HFFc6 (cell line): Measurements from ENCODE around the gene C12orf76. TPM values are rescaled to one million over a fixed set of nuclear protein-coding genes. Genes with fewer than 3 reads are reported as not detected.
"Not testable (repeated sequence)": the region's sequence is repeated elsewhere in the genome, so short reads cannot be mapped to it uniquely, and the experiment has no call there.

ENCODE experiments used
- DNase-seq: peaks from one replicate; pipeline ENCODE4 v3.0.0-alpha.2; 2018
- H3K27ac Mint-ChIP-seq: 2 replicates; pipeline ENCODE4 v1.8.0; 2020; ENCODE audit warnings: mild to moderate bottlenecking, mixed read lengths
- H3K27me3 Mint-ChIP-seq: 2 replicates; pipeline ENCODE4 v1.8.0; 2021; ENCODE audit warnings: mild to moderate bottlenecking, moderate library complexity, mixed read lengths; ENCODE audit not compliant: insufficient read depth
- H3K36me3 Mint-ChIP-seq: 2 replicates; pipeline ENCODE4 v1.8.0; 2021; ENCODE audit warnings: low read depth, mixed read lengths
- H3K4me1 Mint-ChIP-seq: 2 replicates; pipeline ENCODE4 v1.8.0; 2020; ENCODE audit warnings: low read depth, mixed read lengths
- H3K4me3 Mint-ChIP-seq: 2 replicates; pipeline ENCODE4 v1.8.0; 2020; ENCODE audit warnings: mild to moderate bottlenecking, moderate library complexity, mixed read lengths
- H3K9me3 Mint-ChIP-seq: 2 replicates; pipeline ENCODE4 v1.8.0; 2020; ENCODE audit warnings: mild to moderate bottlenecking, mixed read lengths
- CTCF ChIP-seq: fragments of 200-600 bp; sonication (generic); IDR thresholded peaks from 2 replicates; pipeline ENCODE4 v1.5.0; 2021; ENCODE audit warnings: antibody characterized with exemption, mild to moderate bottlenecking
- total RNA-seq, 6 experiments: library from RNA; stranded (reverse); fragmentation: NEBNext Ultra II Directional; extraction: Animal tissue kit (Norgen Biotek cat#: 25700); gene quantifications; 2 replicates in 1 of 6; 3 replicates in 5 of 6; pipeline ENCODE4 v1.2.3, GENCODE V29; 2021

Gene C12orf76
- total RNA-seq, 6 experiments from 2014 or later: 4.2 to 5.8 (median 4.6) TPM

DNA sequence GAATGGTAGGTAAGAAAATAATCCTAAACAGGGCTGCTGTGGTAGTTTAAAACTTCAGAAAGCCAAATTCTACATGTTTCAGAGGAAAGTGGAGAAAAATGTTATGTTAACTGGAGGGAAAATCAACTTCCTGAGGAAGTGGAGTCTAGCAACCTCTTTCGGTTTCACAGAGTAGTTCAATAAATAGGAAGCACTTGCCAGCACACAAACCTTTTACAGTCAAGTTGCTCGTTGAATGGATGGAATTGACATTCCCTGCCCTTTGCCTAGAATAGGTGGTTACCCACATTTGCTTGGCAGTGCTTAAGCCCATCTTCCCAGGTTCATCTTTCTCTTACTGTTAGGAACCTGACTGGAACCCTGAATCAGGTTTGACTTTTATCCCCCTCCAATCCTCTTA lies 33.2 kb downstream of the C12orf76 start:
- Mint-ChIP-seq H3K4me1 (peaks cover 32% of the 10 kb centered on the region), H3K36me3 (peaks cover 39% of the 10 kb centered on the region), H3K4me3 (no peak overlapping the region), H3K9me3 (no peaks in the 10 kb centered on the region), H3K27me3 (no peaks in the 10 kb centered on the region), H3K27ac (no peak overlapping the region)
- TF ChIP-seq CTCF: no peak
- no peak for DNase-seq

GRCh38 chr12:110012659-110013058 lies 35.7 kb downstream of the C12orf76 start:
- Mint-ChIP-seq H3K4me1 (peaks cover 43% of the 10 kb centered on the region), H3K9me3 (no peaks in the 10 kb centered on the region), H3K36me3 (peaks cover 34% of the 10 kb centered on the region), H3K27ac (peak overlapping the region; percentile 50), H3K27me3 (no peaks in the 10 kb centered on the region), H3K4me3 (no peak overlapping the region; the same call in 1 of the 2 replicates)
- no peak for DNase-seq
- no peak for TF ChIP-seq CTCF

DNA sequence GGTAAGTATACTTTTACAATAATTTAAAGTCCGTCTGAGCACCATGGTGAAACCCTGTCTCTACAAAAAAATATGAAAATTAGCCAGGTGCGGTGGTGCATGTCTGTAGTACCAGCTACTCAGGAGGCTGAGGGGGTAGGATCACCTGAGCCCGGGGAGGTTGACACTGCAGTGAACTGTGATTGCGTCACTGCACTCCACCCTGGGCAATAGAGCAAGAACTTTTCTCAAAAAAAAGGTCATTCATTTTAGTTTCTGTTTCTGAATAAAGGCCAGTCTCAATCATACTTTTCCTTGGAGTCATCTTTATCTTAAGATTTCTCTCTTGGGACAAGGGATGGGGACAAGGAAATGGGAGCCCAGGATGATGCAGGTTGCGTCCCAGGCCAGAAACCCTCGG lies 36.2 kb downstream of the C12orf76 start:
- Mint-ChIP-seq H3K4me3 (no peak overlapping the region), H3K36me3 (peaks cover 35% of the 10 kb centered on the region), H3K27me3 (no peaks in the 10 kb centered on the region), H3K27ac (peak overlapping the region; percentile 50), H3K4me1 (peaks cover 44% of the 10 kb centered on the region), H3K9me3 (no peaks in the 10 kb centered on the region)
- no peak for DNase-seq
- no peak for TF ChIP-seq CTCF

GRCh38 chr12:110010853-110011723 lies 37.2 kb downstream of the C12orf76 start:
- no peaks in the 10 kb centered on the region for H3K9me3 Mint-ChIP-seq
- DNase-seq: no peak
- peaks cover 45% of the 10 kb centered on the region for H3K36me3 Mint-ChIP-seq
- no peak for TF ChIP-seq CTCF
- peaks cover 44% of the 10 kb centered on the region for H3K4me1 Mint-ChIP-seq
- no peaks in the 10 kb centered on the region for H3K27me3 Mint-ChIP-seq
- H3K27ac Mint-ChIP-seq: peak overlapping the region; percentile 48
- no peak overlapping the region for H3K4me3 Mint-ChIP-seq

- H3K27ac Mint-ChIP-seq, DNase-seq, H3K9me3 Mint-ChIP-seq, H3K4me3 Mint-ChIP-seq, H3K27me3 Mint-ChIP-seq: not testable (repeated sequence)
- Mint-ChIP-seq H3K4me1 (peaks cover 50% of the 10 kb centered on the region), H3K36me3 (peaks cover 56% of the 10 kb centered on the region)
Measured at GRCh38 chr12:110008681-110009398, 39.5 kb downstream of the C12orf76 start.

DNA sequence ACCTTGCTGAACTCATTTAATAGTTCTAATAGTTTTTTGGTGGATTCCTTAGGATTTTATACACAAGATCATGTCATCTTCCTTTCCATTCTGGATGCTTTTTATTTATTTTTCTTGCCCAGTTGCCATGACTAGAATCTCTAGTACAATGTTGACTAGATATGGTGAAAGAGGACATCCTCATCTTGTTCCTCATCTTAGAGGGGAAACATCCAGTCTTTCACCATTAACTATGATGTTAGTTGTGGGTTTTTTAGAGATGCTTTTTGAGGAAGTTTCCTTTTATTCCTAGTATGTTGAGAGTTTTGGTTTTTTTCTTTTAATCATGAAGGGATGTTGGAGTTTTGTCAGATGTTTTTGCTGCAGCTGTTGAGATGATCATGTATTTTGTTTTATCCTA lies 40.4 kb downstream of the C12orf76 start:
- Mint-ChIP-seq H3K4me3 (no peak overlapping the region), H3K4me1 (peaks cover 58% of the 10 kb centered on the region), H3K36me3 (peaks cover 61% of the 10 kb centered on the region), H3K27me3 (0 out of 2 replicates have a peak, but pooled peaks cover 2% of the 10 kb centered on the region), H3K9me3 (no peaks in the 10 kb centered on the region), H3K27ac (peak overlapping the region; percentile 67)
- no peak for DNase-seq
- TF ChIP-seq CTCF: no peak
